Measurements from ENCODE around the gene HPS4. TPM values are rescaled to one million over a fixed set of nuclear protein-coding genes. Genes with fewer than 3 reads are reported as not detected.

Gene HPS4
- total RNA-seq, 1 donor from 2014 or later, result 34.2 TPM

GRCh38 chr22:26501996-26502395 is 18.4 kb upstream of the HPS4 start:
- Mint-ChIP-seq H3K27ac (ENCODE audit: unreplicated experiment) (no peak overlapping the region), H3K4me3 (ENCODE audit: unreplicated experiment) (no peak overlapping the region), H3K9me3 (ENCODE audit: unreplicated experiment) (no peaks in the 10 kb centered on the region), H3K36me3 (ENCODE audit: low read depth, unreplicated experiment) (peaks cover 49% of the 10 kb centered on the region), H3K4me1 (ENCODE audit: unreplicated experiment) (peaks cover 12% of the 10 kb centered on the region), H3K27me3 (ENCODE audit: unreplicated experiment) (peaks cover 3% of the 10 kb centered on the region)
- no peak for DNase-seq (ENCODE audit: low spot score)
- no peak for TF ChIP-seq CTCF (IDR thresholded peaks at IDR 0.05; ENCODE audit: unreplicated experiment)

GRCh38 chr22:26499188-26499703 is 15.7 kb upstream of the HPS4 start:
- peaks cover 42% of the 10 kb centered on the region for H3K36me3 Mint-ChIP-seq (ENCODE audit: low read depth, unreplicated experiment)
- H3K9me3 Mint-ChIP-seq (ENCODE audit: unreplicated experiment), result no peaks in the 10 kb centered on the region
- no peak overlapping the region for H3K4me3 Mint-ChIP-seq (ENCODE audit: unreplicated experiment)
- peaks cover 3% of the 10 kb centered on the region for H3K27me3 Mint-ChIP-seq (ENCODE audit: unreplicated experiment)
- peaks cover 12% of the 10 kb centered on the region for H3K4me1 Mint-ChIP-seq (ENCODE audit: unreplicated experiment)
- TF ChIP-seq CTCF (IDR thresholded peaks at IDR 0.05; ENCODE audit: unreplicated experiment), result no peak
- H3K27ac Mint-ChIP-seq (ENCODE audit: unreplicated experiment), result no peak overlapping the region
- DNase-seq (ENCODE audit: low spot score), result no peak

GRCh38 chr22:26496456-26496855 is 12.9 kb upstream of the HPS4 start:
- Mint-ChIP-seq H3K36me3 (ENCODE audit: low read depth, unreplicated experiment) (peaks cover 36% of the 10 kb centered on the region), H3K9me3 (ENCODE audit: unreplicated experiment) (no peaks in the 10 kb centered on the region), H3K4me1 (ENCODE audit: unreplicated experiment) (no peaks in the 10 kb centered on the region), H3K27me3 (ENCODE audit: unreplicated experiment) (peaks cover 1% of the 10 kb centered on the region), H3K27ac (ENCODE audit: unreplicated experiment) (no peak overlapping the region), H3K4me3 (ENCODE audit: unreplicated experiment) (no peak overlapping the region)
- DNase-seq (ENCODE audit: low spot score), result no peak
- TF ChIP-seq CTCF (IDR thresholded peaks at IDR 0.05; ENCODE audit: unreplicated experiment), result no peak

GRCh38 chr22:26494506-26494905 is 10.9 kb upstream of the HPS4 start:
- H3K27ac Mint-ChIP-seq (ENCODE audit: unreplicated experiment), result no peak overlapping the region
- H3K9me3 Mint-ChIP-seq (ENCODE audit: unreplicated experiment), result no peaks in the 10 kb centered on the region
- H3K4me1 Mint-ChIP-seq (ENCODE audit: unreplicated experiment), result peaks cover 4% of the 10 kb centered on the region
- no peak for DNase-seq (ENCODE audit: low spot score)
- peaks cover 1% of the 10 kb centered on the region for H3K27me3 Mint-ChIP-seq (ENCODE audit: unreplicated experiment)
- TF ChIP-seq CTCF (IDR thresholded peaks at IDR 0.05; ENCODE audit: unreplicated experiment), result no peak
- H3K36me3 Mint-ChIP-seq (ENCODE audit: low read depth, unreplicated experiment), result peaks cover 37% of the 10 kb centered on the region
- H3K4me3 Mint-ChIP-seq (ENCODE audit: unreplicated experiment), result peak overlapping the region; percentile 51

- H3K9me3 Mint-ChIP-seq (ENCODE audit: unreplicated experiment), result no peaks in the 10 kb centered on the region
- no peak overlapping the region for H3K27ac Mint-ChIP-seq (ENCODE audit: unreplicated experiment)
- H3K27me3 Mint-ChIP-seq (ENCODE audit: unreplicated experiment), result peaks cover 1% of the 10 kb centered on the region
- no peak for TF ChIP-seq CTCF (IDR thresholded peaks at IDR 0.05; ENCODE audit: unreplicated experiment)
- H3K36me3 Mint-ChIP-seq (ENCODE audit: low read depth, unreplicated experiment), result peaks cover 33% of the 10 kb centered on the region
- peaks cover 11% of the 10 kb centered on the region for H3K4me1 Mint-ChIP-seq (ENCODE audit: unreplicated experiment)
- H3K4me3 Mint-ChIP-seq (ENCODE audit: unreplicated experiment), result no peak overlapping the region
- no peak for DNase-seq (ENCODE audit: low spot score)
Measured at GRCh38 chr22:26492220-26492619, 8.6 kb upstream of the HPS4 start.

Measured in endothelial cell (in vitro differentiated cells).